ENCODE measurements around the gene IQCM.

Gene IQCM

DNA sequence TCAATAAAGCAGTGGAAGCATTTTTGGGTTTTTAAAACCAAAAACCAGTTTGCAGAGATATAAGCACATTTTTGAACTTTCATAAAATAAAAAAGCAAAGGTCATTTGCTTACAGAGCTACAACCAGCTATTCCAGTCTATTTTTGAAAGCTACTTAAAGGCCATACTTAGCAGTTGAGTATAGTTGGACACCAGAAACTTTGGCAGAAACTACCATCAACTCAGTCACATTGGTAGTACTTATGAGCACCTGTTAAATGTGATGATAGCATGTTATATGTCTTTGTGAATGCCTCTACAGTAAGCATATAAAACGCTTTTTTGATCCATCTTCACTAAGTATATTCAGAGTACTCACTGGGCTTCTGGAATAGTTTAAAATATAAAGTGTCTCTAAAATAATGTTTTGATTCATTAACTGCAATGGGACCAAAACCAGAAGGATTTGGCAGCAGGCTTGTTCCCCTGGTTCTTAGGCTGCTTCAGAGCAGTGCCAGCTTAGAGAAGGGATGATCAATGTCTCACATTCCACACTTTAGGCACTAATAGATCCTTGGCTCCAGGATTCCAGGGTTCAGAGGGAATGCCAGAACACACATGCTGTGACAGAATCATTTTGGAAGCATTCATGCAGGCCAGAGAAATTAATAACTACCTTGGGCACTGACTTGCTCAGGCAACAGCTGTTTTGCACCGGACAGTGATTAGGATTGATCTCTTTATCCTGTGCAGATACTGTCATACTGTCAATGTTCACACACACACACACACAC is 103.9 kb downstream of the IQCM start:
- Mint-ChIP-seq H3K27me3 (no peaks in the 10 kb centered on the region), H3K4me3 (no peak overlapping the region), H3K27ac (no peak overlapping the region), H3K36me3 (no peaks in the 10 kb centered on the region), H3K9me3 (no peaks in the 10 kb centered on the region), H3K4me1 (no peaks in the 10 kb centered on the region)
- DNase-seq (ENCODE audit: low spot score in 2 of 2) (no peak), ATAC-seq (ENCODE audit: low read depth) (no peak)

DNA sequence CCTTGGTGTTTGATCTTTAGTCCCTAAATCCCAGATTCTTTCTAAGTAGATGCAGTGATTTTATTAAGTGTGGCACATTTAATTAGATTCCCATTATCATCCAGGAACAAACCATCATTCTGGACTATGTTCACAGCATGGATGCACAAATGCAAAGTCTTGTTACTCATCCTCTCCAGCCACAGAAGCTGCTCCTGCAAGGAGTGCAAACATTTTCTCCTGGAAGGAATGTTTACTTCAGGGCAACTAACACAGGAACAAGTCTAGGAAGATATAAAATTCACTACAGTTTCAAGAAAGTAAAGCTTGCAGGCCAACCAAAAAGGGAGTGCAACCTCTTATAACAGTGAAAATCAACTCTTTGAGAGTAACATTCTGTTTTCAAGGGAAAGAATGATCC is 106.0 kb downstream of the IQCM start:
- H3K27ac Mint-ChIP-seq, result no peak overlapping the region
- no peaks in the 10 kb centered on the region for H3K27me3 Mint-ChIP-seq
- ATAC-seq (ENCODE audit: low read depth) (no peak), DNase-seq (ENCODE audit: low spot score in 2 of 2) (no peak)
- no peaks in the 10 kb centered on the region for H3K36me3 Mint-ChIP-seq
- H3K9me3 Mint-ChIP-seq, result no peaks in the 10 kb centered on the region
- H3K4me1 Mint-ChIP-seq, result no peaks in the 10 kb centered on the region
- H3K4me3 Mint-ChIP-seq, result no peak overlapping the region

DNA sequence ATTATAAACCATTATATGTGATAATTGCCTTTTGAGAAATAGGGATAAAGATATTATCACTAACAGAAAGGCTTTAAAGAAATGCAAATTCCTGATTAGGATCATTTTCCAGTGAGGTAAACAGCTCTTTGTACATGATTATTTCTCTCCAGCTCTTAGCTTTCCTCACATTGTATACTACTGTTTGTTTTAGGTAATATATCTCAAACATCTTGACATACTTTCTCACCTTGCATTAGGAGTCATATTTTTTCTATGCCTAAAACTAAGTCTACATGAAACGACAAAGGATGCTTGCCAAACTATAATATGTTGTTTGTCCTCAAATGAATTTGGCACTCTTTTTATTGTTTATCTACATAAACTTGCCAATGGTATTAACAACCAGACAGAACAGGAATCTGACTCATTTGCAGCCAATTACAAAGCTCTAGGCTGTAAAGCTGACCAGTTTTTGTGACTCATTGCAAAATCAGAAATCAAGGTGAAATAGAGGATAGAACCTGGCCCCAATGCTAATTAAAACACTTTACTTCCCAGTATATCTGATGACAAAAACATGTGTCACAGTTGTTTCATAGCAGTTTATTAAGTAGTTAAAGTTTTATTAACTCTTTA is 107.0 kb downstream of the IQCM start:
- Mint-ChIP-seq H3K9me3 (no peaks in the 10 kb centered on the region), H3K27ac (no peak overlapping the region)

DNA sequence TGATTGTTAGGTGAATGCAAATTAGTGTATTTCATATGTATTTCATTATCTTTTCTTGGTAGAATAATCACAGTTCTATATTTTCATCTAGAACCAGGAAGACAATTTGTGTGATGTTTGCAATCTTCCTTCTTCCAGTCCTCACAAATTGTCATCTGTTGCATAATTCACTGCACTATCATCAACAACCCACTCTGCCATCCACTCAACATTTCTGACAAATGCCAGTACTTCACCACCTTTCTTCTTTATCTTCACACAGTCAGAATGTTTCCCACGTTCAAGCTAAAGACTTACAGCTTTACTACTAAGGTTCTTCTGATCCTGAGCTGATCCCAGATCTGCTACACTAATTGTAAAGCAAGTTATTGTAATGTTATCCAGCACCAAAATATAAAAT is 107.8 kb downstream of the IQCM start:
- H3K36me3 Mint-ChIP-seq, result no peaks in the 10 kb centered on the region
- no peaks in the 10 kb centered on the region for H3K27me3 Mint-ChIP-seq
- no peak overlapping the region for H3K27ac Mint-ChIP-seq
- DNase-seq (ENCODE audit: low spot score in 2 of 2), result no peak
- H3K9me3 Mint-ChIP-seq, result no peaks in the 10 kb centered on the region
- no peak for ATAC-seq (ENCODE audit: low read depth)
- H3K4me3 Mint-ChIP-seq, result no peak overlapping the region
- no peaks in the 10 kb centered on the region for H3K4me1 Mint-ChIP-seq

More for the DNA sequence above, 107.0 kb downstream of the IQCM start:
- H3K27me3 Mint-ChIP-seq, result no peaks in the 10 kb centered on the region
- H3K4me3 Mint-ChIP-seq, result no peak overlapping the region
- no peaks in the 10 kb centered on the region for H3K4me1 Mint-ChIP-seq
- no peaks in the 10 kb centered on the region for H3K36me3 Mint-ChIP-seq
- ATAC-seq (ENCODE audit: low read depth), result no peak
- no peak for DNase-seq (ENCODE audit: low spot score in 2 of 2)

DNA sequence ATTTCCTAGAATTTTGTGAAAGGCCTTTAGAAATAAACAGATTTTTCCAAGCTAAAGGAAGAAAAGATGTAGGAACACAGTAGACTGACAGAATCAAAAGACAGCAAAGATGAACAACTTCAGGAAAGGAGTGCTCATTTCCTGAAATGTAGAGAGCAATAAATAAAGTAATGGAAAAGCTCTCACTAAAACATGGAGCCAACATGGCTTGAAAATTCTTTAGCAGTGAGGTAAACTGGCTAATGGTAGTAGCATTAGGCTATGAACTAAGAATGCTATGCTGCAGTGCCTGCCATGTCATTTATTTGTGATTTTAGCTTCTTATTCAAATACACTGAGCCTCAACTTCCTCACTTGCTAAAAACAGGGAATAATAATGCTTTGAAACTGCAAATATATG is 108.7 kb downstream of the IQCM start:
- peaks cover 2% of the 10 kb centered on the region for H3K9me3 Mint-ChIP-seq
- no peaks in the 10 kb centered on the region for H3K4me1 Mint-ChIP-seq
- H3K4me3 Mint-ChIP-seq, result no peak overlapping the region
- H3K27me3 Mint-ChIP-seq, result no peaks in the 10 kb centered on the region
- DNase-seq (ENCODE audit: low spot score in 2 of 2) (no peak), ATAC-seq (ENCODE audit: low read depth) (no peak)
- H3K36me3 Mint-ChIP-seq, result no peaks in the 10 kb centered on the region
- H3K27ac Mint-ChIP-seq, result no peak overlapping the region

DNA sequence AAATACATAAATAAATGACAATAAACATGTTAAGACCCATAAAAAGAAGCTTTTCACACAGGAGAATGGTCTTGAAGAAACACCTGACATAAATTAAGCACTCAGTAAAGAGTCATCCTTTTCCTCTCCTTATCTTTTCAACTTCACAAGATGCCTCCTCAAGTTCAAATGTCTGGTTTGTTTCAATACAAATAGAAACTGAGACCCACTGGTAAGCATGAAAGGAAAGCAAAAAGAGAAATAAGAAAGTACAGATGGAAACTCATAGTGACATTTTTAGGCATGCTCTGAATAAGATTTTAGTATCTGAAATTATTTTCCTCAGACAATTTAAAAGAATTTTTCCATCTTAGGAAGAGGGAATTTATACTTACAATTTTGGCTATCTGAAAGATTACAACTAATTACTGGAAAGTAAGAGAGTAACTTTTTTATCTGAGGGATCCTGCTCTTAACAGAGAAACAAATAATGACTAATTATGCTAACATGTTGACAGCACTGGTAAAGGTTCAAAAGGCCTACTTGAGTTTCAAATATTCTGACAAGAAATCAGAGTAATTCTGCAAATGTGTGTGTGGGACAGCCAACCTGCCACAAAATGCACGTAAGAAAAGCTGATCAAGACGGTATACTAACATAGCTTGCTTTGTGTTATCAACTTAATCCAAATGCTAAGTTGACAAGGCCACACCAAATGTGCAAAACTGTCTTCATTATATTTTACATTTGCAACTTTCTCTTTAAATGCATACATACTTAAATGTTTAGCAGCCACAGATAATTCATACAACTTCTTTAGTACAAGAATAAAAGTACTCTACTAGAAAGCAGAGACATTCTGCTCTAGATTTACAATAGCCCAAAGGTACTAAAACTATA is 113.0 kb downstream of the IQCM start:
- H3K4me3 Mint-ChIP-seq, result no peak overlapping the region
- H3K27me3 Mint-ChIP-seq, result no peaks in the 10 kb centered on the region
- DNase-seq (ENCODE audit: low spot score in 2 of 2), result no peak
- no peaks in the 10 kb centered on the region for H3K4me1 Mint-ChIP-seq
- no peak overlapping the region for H3K27ac Mint-ChIP-seq
- no peak for ATAC-seq (ENCODE audit: low read depth)
- H3K9me3 Mint-ChIP-seq, result peaks cover 2% of the 10 kb centered on the region
- H3K36me3 Mint-ChIP-seq, result no peaks in the 10 kb centered on the region

DNA sequence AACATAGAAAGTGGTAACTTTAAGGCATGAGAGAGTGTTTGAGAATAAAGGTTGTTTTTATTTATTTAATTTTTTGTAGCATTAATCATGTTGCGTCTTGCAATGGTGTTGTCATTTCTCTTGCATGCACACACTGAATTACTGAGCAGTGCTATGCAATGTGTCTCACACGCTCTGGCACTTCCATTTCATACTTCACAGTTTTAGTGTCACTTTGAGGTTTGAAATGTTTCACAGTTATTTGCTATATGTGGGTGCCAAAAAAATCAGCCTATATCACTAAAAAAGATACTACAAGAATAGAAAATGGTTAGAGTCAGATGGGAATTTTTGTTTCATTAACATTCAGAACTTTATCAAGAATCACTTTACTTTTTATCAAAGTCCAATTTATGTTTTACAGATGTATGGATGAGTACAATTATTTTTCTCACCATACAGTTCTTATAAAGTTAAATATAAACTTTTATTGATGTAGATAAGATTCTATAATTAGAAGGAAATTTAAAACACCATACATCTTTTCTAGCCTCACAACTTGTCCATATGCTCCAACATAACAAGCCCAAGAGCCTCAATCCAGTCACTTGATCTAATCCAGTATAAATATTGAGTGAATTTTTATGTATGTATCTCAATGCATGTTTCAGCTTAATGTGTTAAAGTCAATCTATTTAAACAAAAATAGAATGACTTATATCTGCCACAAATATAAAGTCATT is 114.0 kb downstream of the IQCM start:
- Mint-ChIP-seq H3K27me3 (no peaks in the 10 kb centered on the region), H3K9me3 (peaks cover 2% of the 10 kb centered on the region), H3K36me3 (no peaks in the 10 kb centered on the region), H3K27ac (no peak overlapping the region), H3K4me1 (no peaks in the 10 kb centered on the region), H3K4me3 (no peak overlapping the region)
- DNase-seq (ENCODE audit: low spot score in 2 of 2) (no peak), ATAC-seq (ENCODE audit: low read depth) (no peak)

DNA sequence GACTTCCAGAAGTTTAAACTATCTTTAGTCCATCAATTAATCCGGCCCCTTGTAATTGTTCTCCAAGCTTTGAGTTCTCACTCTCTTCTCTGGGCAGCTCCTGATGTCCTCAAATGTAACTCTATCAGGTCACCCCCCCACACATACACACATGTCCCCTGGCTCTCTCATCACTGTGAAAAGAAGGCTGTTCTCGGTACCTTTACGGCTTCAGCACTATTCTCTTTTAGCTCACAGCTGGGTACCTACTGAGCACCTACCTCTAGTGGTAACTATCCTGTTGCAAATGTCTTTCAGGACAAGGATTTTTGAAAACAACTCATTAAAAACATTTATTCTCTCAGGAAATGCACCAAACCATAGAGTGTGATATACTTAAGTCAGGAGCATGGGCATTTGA is 115.4 kb downstream of the IQCM start:
- no peak overlapping the region for H3K27ac Mint-ChIP-seq
- ATAC-seq (ENCODE audit: low read depth) (no peak), DNase-seq (ENCODE audit: low spot score in 2 of 2) (no peak)
- H3K4me1 Mint-ChIP-seq, result no peaks in the 10 kb centered on the region
- no peaks in the 10 kb centered on the region for H3K27me3 Mint-ChIP-seq
- H3K4me3 Mint-ChIP-seq, result no peak overlapping the region
- H3K9me3 Mint-ChIP-seq, result peaks cover 3% of the 10 kb centered on the region
- H3K36me3 Mint-ChIP-seq, result no peaks in the 10 kb centered on the region

DNA sequence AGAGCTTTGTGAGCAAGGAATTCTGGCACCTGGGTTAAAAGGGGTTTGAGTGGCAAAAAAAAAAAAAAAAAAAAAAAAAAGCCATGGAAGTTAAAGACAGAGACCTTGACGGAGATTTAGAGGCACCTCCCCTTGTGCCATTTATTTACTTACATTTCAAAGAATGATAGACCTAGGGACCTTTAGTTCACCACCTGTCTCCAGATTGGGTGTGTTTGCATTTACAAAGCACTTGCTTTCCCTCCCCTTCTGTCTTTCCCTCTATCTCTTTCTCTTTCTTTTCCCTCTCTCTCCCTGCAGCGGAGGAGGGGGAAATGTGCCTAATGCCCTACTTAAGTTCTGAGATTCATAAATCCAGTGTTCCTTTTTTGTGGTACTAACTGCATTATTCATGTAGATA is 116.0 kb downstream of the IQCM start:
- H3K4me1 Mint-ChIP-seq, result no peaks in the 10 kb centered on the region
- H3K27me3 Mint-ChIP-seq, result no peaks in the 10 kb centered on the region
- DNase-seq (ENCODE audit: low spot score in 2 of 2) (no peak), ATAC-seq (ENCODE audit: low read depth) (no peak)
- no peaks in the 10 kb centered on the region for H3K36me3 Mint-ChIP-seq
- H3K4me3 Mint-ChIP-seq, result no peak overlapping the region
- no peak overlapping the region for H3K27ac Mint-ChIP-seq
- H3K9me3 Mint-ChIP-seq, result peaks cover 3% of the 10 kb centered on the region

DNA sequence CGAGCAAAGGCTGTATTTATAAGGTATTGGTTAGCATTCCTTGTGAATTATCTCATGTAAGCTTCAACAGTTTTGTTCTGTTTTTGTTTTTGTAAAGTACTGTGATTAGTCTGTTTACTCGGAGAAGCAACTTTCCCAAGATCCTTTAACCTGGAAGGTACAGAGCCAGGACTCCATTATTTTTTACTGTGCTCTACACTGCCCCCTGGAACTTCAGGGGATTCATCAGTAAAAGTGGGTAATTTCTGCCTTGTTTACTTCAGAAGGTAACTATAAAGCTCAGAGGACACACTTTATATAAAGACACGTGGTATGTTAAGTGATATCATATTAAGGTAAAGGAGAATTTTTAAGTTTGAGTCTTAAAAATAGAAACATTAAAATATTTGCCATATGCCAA is 124.9 kb downstream of the IQCM start:
- DNase-seq (ENCODE audit: low spot score in 2 of 2) (no peak), ATAC-seq (ENCODE audit: low read depth) (no peak)
- Mint-ChIP-seq H3K36me3 (no peaks in the 10 kb centered on the region), H3K4me3 (no peak overlapping the region), H3K27ac (no peak overlapping the region), H3K9me3 (peaks cover 3% of the 10 kb centered on the region), H3K4me1 (no peaks in the 10 kb centered on the region), H3K27me3 (no peaks in the 10 kb centered on the region)

DNA sequence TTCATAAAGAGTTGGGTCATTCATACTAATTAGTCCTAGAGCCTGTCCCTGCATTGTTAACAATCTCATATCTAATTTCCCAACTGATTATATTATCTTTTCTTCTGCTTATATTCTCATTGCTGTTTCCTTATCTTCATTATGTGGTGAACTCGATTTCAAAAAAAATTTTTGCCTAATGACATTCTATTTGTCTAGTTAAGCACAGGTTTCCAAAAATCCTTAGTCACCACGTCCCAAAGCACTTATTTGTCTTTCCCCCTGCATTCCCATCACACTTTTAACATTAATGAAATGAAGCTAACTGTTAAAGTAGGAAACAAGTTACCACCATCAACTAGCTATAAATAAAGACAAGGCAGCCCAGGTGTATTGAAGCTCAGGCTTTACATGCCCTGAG is 131.1 kb downstream of the IQCM start:
- Mint-ChIP-seq H3K4me3 (no peak overlapping the region), H3K4me1 (no peaks in the 10 kb centered on the region), H3K27ac (no peak overlapping the region), H3K9me3 (no peaks in the 10 kb centered on the region), H3K27me3 (no peaks in the 10 kb centered on the region), H3K36me3 (no peaks in the 10 kb centered on the region)
- no peak for ATAC-seq (ENCODE audit: low read depth)
- DNase-seq (ENCODE audit: low spot score in 2 of 2), result no peak

DNA sequence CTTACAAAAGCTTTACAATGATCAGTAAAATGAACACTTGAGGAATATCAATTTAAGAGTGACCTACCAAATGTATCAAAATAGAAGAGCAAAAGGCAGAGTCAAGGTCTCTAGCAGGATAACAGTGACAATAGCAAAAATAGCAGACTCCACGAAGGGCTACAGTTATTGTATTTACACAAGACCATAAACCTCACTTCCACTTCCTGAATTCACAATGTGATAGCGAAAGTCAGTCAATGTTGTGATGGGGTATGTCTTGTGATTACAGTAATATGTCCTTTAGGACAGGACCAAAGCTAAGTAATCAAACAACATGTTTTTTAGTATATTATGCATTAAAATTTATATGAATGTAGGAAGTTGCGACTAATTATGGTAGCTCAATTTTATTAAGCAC is 139.6 kb downstream of the IQCM start:
- H3K27ac Mint-ChIP-seq, result no peak overlapping the region
- no peaks in the 10 kb centered on the region for H3K36me3 Mint-ChIP-seq
- H3K9me3 Mint-ChIP-seq, result peaks cover 16% of the 10 kb centered on the region

DNA sequence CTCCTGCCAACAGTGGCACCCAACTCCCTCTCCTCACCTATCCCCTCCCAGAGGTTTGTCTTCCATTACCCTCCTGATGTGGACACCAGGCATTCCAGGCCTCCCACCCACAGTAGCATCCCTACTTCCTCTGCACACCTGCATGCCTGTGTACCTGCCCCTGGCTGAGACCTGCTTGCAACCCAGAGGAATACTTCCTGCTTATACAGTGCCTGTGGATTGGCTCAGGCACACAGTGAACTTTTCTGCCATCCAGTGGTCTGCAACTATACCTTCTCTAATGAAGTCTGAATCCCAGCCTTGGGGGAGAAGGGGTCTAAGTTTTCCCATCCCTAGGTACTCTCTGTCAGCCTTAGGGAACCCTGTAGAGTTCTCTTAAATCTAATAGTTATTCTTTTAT is 169.9 kb downstream of the IQCM start:
- ATAC-seq (ENCODE audit: low read depth), result no peak
- no peaks in the 10 kb centered on the region for H3K36me3 Mint-ChIP-seq
- peaks cover 8% of the 10 kb centered on the region for H3K9me3 Mint-ChIP-seq
- no peak overlapping the region for H3K27ac Mint-ChIP-seq
- no peaks in the 10 kb centered on the region for H3K27me3 Mint-ChIP-seq
- no peak for DNase-seq (ENCODE audit: low spot score in 2 of 2)
- no peaks in the 10 kb centered on the region for H3K4me1 Mint-ChIP-seq
- no peak overlapping the region for H3K4me3 Mint-ChIP-seq

More for the DNA sequence above, 139.6 kb downstream of the IQCM start:
- DNase-seq (ENCODE audit: low spot score in 2 of 2) (no peak), ATAC-seq (ENCODE audit: low read depth) (no peak)
- no peak overlapping the region for H3K4me3 Mint-ChIP-seq
- H3K27me3 Mint-ChIP-seq, result no peaks in the 10 kb centered on the region
- H3K4me1 Mint-ChIP-seq, result no peaks in the 10 kb centered on the region

DNA sequence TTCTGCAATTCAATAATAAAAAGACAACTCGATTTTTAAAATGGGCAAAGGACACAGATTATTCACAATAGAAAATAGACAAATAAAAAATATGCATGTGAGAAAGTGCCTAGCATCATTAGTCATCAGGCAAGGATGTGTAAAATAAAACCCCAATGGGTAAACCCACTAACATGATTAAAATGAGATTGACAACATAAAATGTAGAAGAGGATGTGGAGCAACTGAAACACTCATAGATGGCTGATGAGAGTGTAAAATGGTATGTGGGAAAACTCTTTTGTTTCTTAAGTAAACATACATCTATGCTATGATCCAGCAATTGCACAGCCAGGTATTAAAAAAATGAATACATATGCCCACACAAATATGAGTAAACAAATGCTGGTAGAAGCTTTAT is 177.6 kb downstream of the IQCM start:
- no peak for DNase-seq (ENCODE audit: low spot score in 2 of 2)
- no peak for ATAC-seq (ENCODE audit: low read depth)
- Mint-ChIP-seq H3K4me3 (no peak overlapping the region), H3K36me3 (no peaks in the 10 kb centered on the region), H3K9me3 (peaks cover 2% of the 10 kb centered on the region), H3K4me1 (no peaks in the 10 kb centered on the region), H3K27me3 (no peaks in the 10 kb centered on the region), H3K27ac (no peak overlapping the region)
